SJCRH30 (cell line): ENCODE data around the gene PTBP1. TPM values are rescaled to one million over a fixed set of nuclear protein-coding genes. Genes with fewer than 3 reads are reported as not detected.

Experiments
- DNase-seq, 2 experiments: peaks; one replicate each; pipeline ENCODE4 v3.0.0-alpha.2; 2015 to 2020
- H3K27ac ChIP-seq: fragments of 250-450 bp; sonication (Bioruptor Pico); 2 replicates; pipeline ENCODE4 v1.5.1; 2020; ENCODE audit warnings: mild to moderate bottlenecking, moderate library complexity
- H3K27me3 ChIP-seq: fragments of 250-450 bp; sonication (Bioruptor Pico); 2 replicates; pipeline ENCODE4 v1.5.1; 2020; ENCODE audit warnings: mild to moderate bottlenecking, moderate library complexity
- H3K36me3 ChIP-seq: fragments of 250-450 bp; sonication (Bioruptor Pico); 2 replicates; pipeline ENCODE4 v1.5.1; 2020; ENCODE audit warnings: mild to moderate bottlenecking, moderate library complexity
- H3K4me1 ChIP-seq: fragments of 250-450 bp; sonication (Bioruptor Pico); 2 replicates; pipeline ENCODE4 v1.5.1; 2020; ENCODE audit warnings: mild to moderate bottlenecking, moderate library complexity
- H3K4me3 ChIP-seq: fragments of 250-450 bp; sonication (Bioruptor Pico); 2 replicates; pipeline ENCODE4 v1.5.1; 2020; ENCODE audit warnings: mild to moderate bottlenecking, moderate library complexity
- H3K9me3 ChIP-seq: fragments of 250-450 bp; sonication (Bioruptor Pico); replicated peaks from 2 replicates; pipeline ENCODE4 v1.5.1; 2020; ENCODE audit warnings: mild to moderate bottlenecking, moderate library complexity
- total RNA-seq: library from RNA; depleted of rRNA; stranded (reverse); fragments of >200 nt; shearing (Covaris generic); gene quantifications from 2 replicates; pipeline ENCODE4 v1.2.3, GENCODE V29; 2014

Gene PTBP1
- total RNA-seq, 1 experiment from 2014 or later: 232 TPM

GRCh38 chr19:807627-808422 is 10.6 kb downstream of the PTBP1 start:
- DNase-seq: no peak
- no peaks in the 10 kb centered on the region for H3K9me3 ChIP-seq
- H3K27me3 ChIP-seq: no peaks in the 10 kb centered on the region
- H3K4me3 ChIP-seq: no peak overlapping the region
- peaks cover 85% of the 10 kb centered on the region for H3K36me3 ChIP-seq
- H3K4me1 ChIP-seq: no peaks in the 10 kb centered on the region
- H3K27ac ChIP-seq: no peak overlapping the region

GRCh38 chr19:808423-808775 is 11.1 kb downstream of the PTBP1 start:
- Histone ChIP-seq H3K36me3 (peaks cover 80% of the 10 kb centered on the region), H3K27ac (no peak overlapping the region), H3K9me3 (no peaks in the 10 kb centered on the region), H3K27me3 (no peaks in the 10 kb centered on the region), H3K4me1 (no peaks in the 10 kb centered on the region), H3K4me3 (no peak overlapping the region)
- no peak for DNase-seq

GRCh38 chr19:810077-810855 is 13.0 kb downstream of the PTBP1 start:
- no peak overlapping the region for H3K4me3 ChIP-seq
- H3K27ac ChIP-seq: no peak overlapping the region
- peaks cover 68% of the 10 kb centered on the region for H3K36me3 ChIP-seq
- DNase-seq: no peak
- no peaks in the 10 kb centered on the region for H3K9me3 ChIP-seq
- no peaks in the 10 kb centered on the region for H3K27me3 ChIP-seq
- no peaks in the 10 kb centered on the region for H3K4me1 ChIP-seq

GRCh38 chr19:810883-811489 is 13.7 kb downstream of the PTBP1 start:
- Histone ChIP-seq H3K27me3 (no peaks in the 10 kb centered on the region), H3K36me3 (peaks cover 70% of the 10 kb centered on the region), H3K4me1 (no peaks in the 10 kb centered on the region), H3K4me3 (no peak overlapping the region), H3K9me3 (no peaks in the 10 kb centered on the region), H3K27ac (no peak overlapping the region)
- no peak for DNase-seq

GRCh38 chr19:811506-812048 is 14.3 kb downstream of the PTBP1 start:
- no peaks in the 10 kb centered on the region for H3K9me3 ChIP-seq
- H3K27me3 ChIP-seq: no peaks in the 10 kb centered on the region
- H3K27ac ChIP-seq: no peak overlapping the region
- H3K36me3 ChIP-seq: peaks cover 67% of the 10 kb centered on the region
- no peak overlapping the region for H3K4me3 ChIP-seq
- no peak for DNase-seq
- H3K4me1 ChIP-seq: no peaks in the 10 kb centered on the region

GRCh38 chr19:812049-812746 is 14.9 kb downstream of the PTBP1 start:
- no peak for DNase-seq
- H3K4me3 ChIP-seq: no peak overlapping the region
- no peak overlapping the region for H3K27ac ChIP-seq
- peaks cover 60% of the 10 kb centered on the region for H3K36me3 ChIP-seq
- H3K4me1 ChIP-seq: no peaks in the 10 kb centered on the region
- H3K27me3 ChIP-seq: no peaks in the 10 kb centered on the region
- H3K9me3 ChIP-seq: no peaks in the 10 kb centered on the region

GRCh38 chr19:812747-813218 is 15.5 kb downstream of the PTBP1 start:
- H3K27me3 ChIP-seq: no peaks in the 10 kb centered on the region
- H3K9me3 ChIP-seq: no peaks in the 10 kb centered on the region
- H3K4me1 ChIP-seq: no peaks in the 10 kb centered on the region
- H3K27ac ChIP-seq: no peak overlapping the region
- peaks cover 55% of the 10 kb centered on the region for H3K36me3 ChIP-seq
- DNase-seq: no peak
- H3K4me3 ChIP-seq: no peak overlapping the region

- Histone ChIP-seq H3K4me1 (no peaks in the 10 kb centered on the region), H3K27me3 (no peaks in the 10 kb centered on the region), H3K27ac (no peak overlapping the region), H3K36me3 (peaks cover 49% of the 10 kb centered on the region), H3K9me3 (no peaks in the 10 kb centered on the region), H3K4me3 (no peak overlapping the region)
- no peak for DNase-seq
Observed at GRCh38 chr19:813219-814151, 16.2 kb downstream of the PTBP1 start.

- H3K4me3 ChIP-seq: no peak overlapping the region
- H3K9me3 ChIP-seq: no peaks in the 10 kb centered on the region
- DNase-seq: no peak
- H3K27me3 ChIP-seq: no peaks in the 10 kb centered on the region
- H3K4me1 ChIP-seq: no peaks in the 10 kb centered on the region
- H3K27ac ChIP-seq: no peak overlapping the region
- H3K36me3 ChIP-seq: peaks cover 40% of the 10 kb centered on the region
Observed at GRCh38 chr19:814152-815078, 17.2 kb downstream of the PTBP1 start.

- Histone ChIP-seq H3K27ac (no peak overlapping the region), H3K4me3 (no peak overlapping the region), H3K27me3 (no peaks in the 10 kb centered on the region), H3K9me3 (no peaks in the 10 kb centered on the region), H3K4me1 (no peaks in the 10 kb centered on the region), H3K36me3 (peaks cover 32% of the 10 kb centered on the region)
- DNase-seq: no peak
Observed at GRCh38 chr19:815079-815774, 18.0 kb downstream of the PTBP1 start.

GRCh38 chr19:815775-816499 is 18.7 kb downstream of the PTBP1 start:
- Histone ChIP-seq H3K27me3 (no peaks in the 10 kb centered on the region), H3K27ac (no peak overlapping the region), H3K4me3 (no peak overlapping the region), H3K36me3 (peaks cover 24% of the 10 kb centered on the region), H3K9me3 (no peaks in the 10 kb centered on the region), H3K4me1 (no peaks in the 10 kb centered on the region)
- DNase-seq: no peak

GRCh38 chr19:816500-816857 is 19.2 kb downstream of the PTBP1 start:
- no peak for DNase-seq
- peaks cover 19% of the 10 kb centered on the region for H3K36me3 ChIP-seq
- H3K4me3 ChIP-seq: no peak overlapping the region
- H3K27me3 ChIP-seq: no peaks in the 10 kb centered on the region
- H3K9me3 ChIP-seq: no peaks in the 10 kb centered on the region
- no peak overlapping the region for H3K27ac ChIP-seq
- H3K4me1 ChIP-seq: no peaks in the 10 kb centered on the region
